ENCODE measurements around the gene ME2.
"Not testable (repeated sequence)": the region's sequence is repeated elsewhere in the genome, so short reads cannot be mapped to it uniquely, and the experiment has no call there.

ME2 gene

GRCh38 chr18:50875966-50876536, 2.9 kb upstream of the ME2 start:
- no peak for TF ChIP-seq CTCF (IDR thresholded peaks at IDR 0.05; ENCODE audit: low read length, missing control alignments)
- no peak overlapping the region for H3K4me3 ChIP-seq (replicated peaks; ENCODE audit: low read depth, low read length)
- no peak for DNase-seq (ENCODE audit: low read depth)

- DNase-seq (ENCODE audit: low read depth): no peak
- peak overlapping the region; percentile 74 for H3K4me3 ChIP-seq (replicated peaks; ENCODE audit: low read depth, low read length)
- TF ChIP-seq CTCF (IDR thresholded peaks at IDR 0.05; ENCODE audit: low read length, missing control alignments): no peak
Observed at GRCh38 chr18:50877545-50878265, 1.2 kb upstream of the ME2 start.

- H3K4me3 ChIP-seq (replicated peaks; ENCODE audit: low read depth, low read length): peak overlapping the region; percentile 74
Observed at GRCh38 chr18:50879302-50880118, 592 bp downstream of the ME2 start.

GRCh38 chr18:50880119-50880465, 1.2 kb downstream of the ME2 start:
- peak overlapping the region; percentile 74 for H3K4me3 ChIP-seq (replicated peaks; ENCODE audit: low read depth, low read length)
- TF ChIP-seq CTCF (IDR thresholded peaks at IDR 0.05; ENCODE audit: low read length, missing control alignments): no peak
- no peak for DNase-seq (ENCODE audit: low read depth)

More at GRCh38 chr18:50879302-50880118, 592 bp downstream of the ME2 start:
- DNase-seq (ENCODE audit: low read depth): peak; percentile 61
- no peak for TF ChIP-seq CTCF (IDR thresholded peaks at IDR 0.05; ENCODE audit: low read length, missing control alignments)

- not testable (repeated sequence) for H3K4me3 ChIP-seq (replicated peaks; ENCODE audit: low read depth, low read length); DNase-seq (ENCODE audit: low read depth)
Observed at GRCh38 chr18:50880944-50881343, 2.0 kb downstream of the ME2 start.

- no peak for TF ChIP-seq CTCF (IDR thresholded peaks at IDR 0.05; ENCODE audit: low read length, missing control alignments)
- DNase-seq (ENCODE audit: low read depth): no peak
- no peak overlapping the region for H3K4me3 ChIP-seq (replicated peaks; ENCODE audit: low read depth, low read length)
Observed at GRCh38 chr18:50886929-50887328, 8.0 kb downstream of the ME2 start.

- no peak overlapping the region for H3K4me3 ChIP-seq (replicated peaks; ENCODE audit: low read depth, low read length)
- TF ChIP-seq CTCF (IDR thresholded peaks at IDR 0.05; ENCODE audit: low read length, missing control alignments): no peak
- no peak for DNase-seq (ENCODE audit: low read depth)
Observed at GRCh38 chr18:50895350-50896045, 16.6 kb downstream of the ME2 start.
